Activated naive CD4-positive, alpha-beta T cell treated with anti-CD3 and anti-CD28 coated beads, Interleukin-2, amount 10 ng/mL, durations not matched to agents 7 days and 5 days (primary cell): ENCODE results near the gene DISP2.

Source experiments
- CTCF ChIA-PET: fragments of 350-600 bp; sonication (Branson Sonifier 250); formaldehyde crosslinking; loops from one replicate; lab custom pipeline; 2021; ENCODE audit warnings: antibody characterized with exemption; lab: Charles Lee
- DNase-seq: peaks from one replicate; pipeline ENCODE4 v3.0.0-alpha.2; 2020
- H3K27ac Mint-ChIP-seq: one replicate; pipeline ENCODE4 v1.8.0; 2021; ENCODE audit warnings: mild to moderate bottlenecking, moderate library complexity, mixed read lengths
- H3K27me3 Mint-ChIP-seq: one replicate; pipeline ENCODE4 v1.8.0; 2021; ENCODE audit warnings: mild to moderate bottlenecking, mixed read lengths
- H3K36me3 Mint-ChIP-seq: one replicate; pipeline ENCODE4 v1.8.0; 2021; ENCODE audit warnings: mixed read lengths
- H3K4me1 Mint-ChIP-seq: one replicate; pipeline ENCODE4 v1.8.0; 2021; ENCODE audit warnings: mixed read lengths
- H3K4me3 Mint-ChIP-seq: one replicate; pipeline ENCODE4 v1.8.0; 2021; ENCODE audit warnings: mild to moderate bottlenecking, moderate library complexity, mixed read lengths
- H3K9me3 Mint-ChIP-seq: one replicate; pipeline ENCODE4 v1.8.0; 2021; ENCODE audit warnings: mixed read lengths

The DISP2 gene

DNA sequence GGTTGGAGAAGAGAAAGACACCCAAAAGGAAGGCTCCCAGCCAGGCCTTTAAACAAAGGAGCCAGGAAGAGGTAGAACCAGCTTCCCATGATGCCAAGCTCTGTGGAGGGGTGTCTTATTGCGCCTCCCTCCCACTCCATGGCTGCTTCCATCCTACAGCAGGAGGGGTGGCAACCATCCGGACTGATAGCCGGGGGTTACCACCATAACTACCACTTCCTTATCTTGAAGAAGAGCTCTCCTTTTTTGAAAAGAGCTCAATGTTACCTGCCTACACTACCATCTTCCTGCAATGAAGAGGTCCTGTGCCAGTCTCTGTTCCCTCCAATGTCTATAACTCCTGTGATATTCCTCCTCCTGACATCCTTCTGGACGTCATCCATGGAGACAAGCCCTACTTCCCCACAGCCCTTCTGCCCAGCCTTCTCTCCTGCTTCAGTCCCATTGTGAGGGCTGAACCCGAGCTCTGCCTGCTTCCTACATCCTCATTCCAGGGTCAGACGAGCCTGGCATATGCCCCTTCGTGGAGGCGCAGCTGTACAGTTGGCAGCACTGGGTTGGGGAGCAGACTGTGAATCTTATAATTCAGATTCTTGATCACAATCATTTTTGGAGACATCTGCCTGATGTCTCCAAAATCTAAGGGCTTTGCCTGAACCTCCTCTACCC is 25.8 kb upstream of the DISP2 start:
- no peak overlapping the region for H3K4me3 Mint-ChIP-seq
- H3K9me3 Mint-ChIP-seq, result no peaks in the 10 kb centered on the region
- H3K4me1 Mint-ChIP-seq, result peaks cover 29% of the 10 kb centered on the region
- no peak for DNase-seq
- H3K27ac Mint-ChIP-seq, result no peak overlapping the region
- H3K36me3 Mint-ChIP-seq, result no peaks in the 10 kb centered on the region
- CTCF ChIA-PET, result interaction anchor here (1.4 to 14.2 kb wide), 3 partner anchors 8 to 19 kb away, joined by 6 to 425 read pairs (median 6); partner anchors contain the start of genes CCDC9B, INAFM2 and PLCB2
- H3K27me3 Mint-ChIP-seq, result peaks cover 17% of the 10 kb centered on the region

- H3K27ac Mint-ChIP-seq, result peak overlapping the region; percentile 9
- no peak overlapping the region for H3K4me3 Mint-ChIP-seq
- H3K36me3 Mint-ChIP-seq, result no peaks in the 10 kb centered on the region
- H3K4me1 Mint-ChIP-seq, result peaks cover 36% of the 10 kb centered on the region
- DNase-seq, result peak; percentile 62
- H3K27me3 Mint-ChIP-seq, result peaks cover 20% of the 10 kb centered on the region
- no peaks in the 10 kb centered on the region for H3K9me3 Mint-ChIP-seq
- CTCF ChIA-PET, result interaction anchor here (0.6 to 14.2 kb wide), 5 partner anchors 7 to 97 kb away, joined by 5 to 425 read pairs (median 104); partner anchors contain the start of genes INAFM2 and PLCB2
Observed at GRCh38 chr15:40333922-40334492, 24.0 kb upstream of the DISP2 start.

DNA sequence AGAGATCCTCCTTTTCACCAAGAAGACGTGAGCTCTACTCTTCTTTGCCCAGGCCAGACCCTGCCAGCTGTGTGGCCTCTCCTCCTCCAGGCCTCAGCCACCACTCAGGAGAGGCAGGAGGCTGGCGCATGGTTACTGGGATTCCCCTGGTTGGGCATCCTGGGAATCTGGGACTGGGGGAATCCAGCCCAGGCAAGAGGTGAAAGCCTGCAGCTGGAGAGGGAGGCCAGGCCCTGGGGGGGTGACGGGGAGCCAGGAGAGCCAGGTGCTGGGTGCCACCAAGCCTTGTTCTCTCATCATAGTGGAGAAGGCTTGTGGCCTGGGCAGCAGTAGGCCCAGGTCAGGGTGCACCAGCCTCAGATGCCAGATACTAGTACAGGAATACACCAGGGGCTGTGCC is 23.5 kb upstream of the DISP2 start:
- Mint-ChIP-seq H3K27ac (no peak overlapping the region), H3K4me1 (peaks cover 36% of the 10 kb centered on the region), H3K36me3 (no peaks in the 10 kb centered on the region), H3K27me3 (peaks cover 20% of the 10 kb centered on the region), H3K9me3 (no peaks in the 10 kb centered on the region), H3K4me3 (no peak overlapping the region)
- CTCF ChIA-PET, result interaction anchor here (0.6 to 14.2 kb wide), 5 partner anchors 7 to 96 kb away, joined by 5 to 425 read pairs (median 104); partner anchors contain the start of genes INAFM2 and PLCB2
- no peak for DNase-seq

DNA sequence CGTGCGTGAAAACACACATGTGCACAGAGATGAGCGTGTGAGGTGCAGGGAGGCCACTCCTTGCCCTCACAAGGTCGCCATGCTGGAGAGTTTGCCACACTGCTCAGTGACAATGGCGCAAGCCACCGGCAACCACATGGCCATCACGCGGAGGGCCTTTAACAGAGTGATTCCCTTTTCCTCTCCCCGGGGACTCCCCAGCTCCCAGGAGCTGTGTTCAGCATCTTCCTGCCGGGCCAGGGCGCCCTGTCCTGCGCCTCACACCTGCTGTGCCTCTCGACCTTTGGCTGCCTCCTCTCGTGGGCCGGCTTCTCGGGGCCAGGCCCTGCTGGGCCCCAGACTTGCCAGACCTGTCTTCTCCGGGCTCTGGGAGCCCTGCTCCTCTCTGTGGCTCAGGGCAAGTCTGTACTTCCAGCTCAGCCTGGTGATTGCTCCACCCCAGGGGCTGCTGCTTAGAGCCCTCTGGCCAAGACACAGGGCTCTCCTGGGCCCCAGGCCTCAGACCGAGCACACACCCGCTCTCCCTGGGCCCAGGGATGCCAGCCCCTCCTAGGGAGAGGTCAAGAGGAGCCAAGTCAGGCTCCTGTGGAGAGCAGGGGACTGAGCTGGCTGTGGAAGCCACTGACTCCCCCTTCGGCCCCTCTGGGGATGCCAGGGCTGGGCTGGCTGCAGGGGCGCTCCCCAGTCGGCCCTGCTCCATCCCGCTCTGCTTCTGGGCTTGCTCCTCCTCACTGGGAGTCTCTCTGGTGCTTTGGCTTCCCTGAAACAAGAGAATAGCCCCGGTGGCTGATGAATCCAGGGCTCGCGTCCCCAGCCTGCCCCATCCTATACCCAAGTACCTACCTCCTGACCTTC is 22.9 kb upstream of the DISP2 start:
- no peak for DNase-seq
- H3K4me1 Mint-ChIP-seq, result peaks cover 36% of the 10 kb centered on the region

DNA sequence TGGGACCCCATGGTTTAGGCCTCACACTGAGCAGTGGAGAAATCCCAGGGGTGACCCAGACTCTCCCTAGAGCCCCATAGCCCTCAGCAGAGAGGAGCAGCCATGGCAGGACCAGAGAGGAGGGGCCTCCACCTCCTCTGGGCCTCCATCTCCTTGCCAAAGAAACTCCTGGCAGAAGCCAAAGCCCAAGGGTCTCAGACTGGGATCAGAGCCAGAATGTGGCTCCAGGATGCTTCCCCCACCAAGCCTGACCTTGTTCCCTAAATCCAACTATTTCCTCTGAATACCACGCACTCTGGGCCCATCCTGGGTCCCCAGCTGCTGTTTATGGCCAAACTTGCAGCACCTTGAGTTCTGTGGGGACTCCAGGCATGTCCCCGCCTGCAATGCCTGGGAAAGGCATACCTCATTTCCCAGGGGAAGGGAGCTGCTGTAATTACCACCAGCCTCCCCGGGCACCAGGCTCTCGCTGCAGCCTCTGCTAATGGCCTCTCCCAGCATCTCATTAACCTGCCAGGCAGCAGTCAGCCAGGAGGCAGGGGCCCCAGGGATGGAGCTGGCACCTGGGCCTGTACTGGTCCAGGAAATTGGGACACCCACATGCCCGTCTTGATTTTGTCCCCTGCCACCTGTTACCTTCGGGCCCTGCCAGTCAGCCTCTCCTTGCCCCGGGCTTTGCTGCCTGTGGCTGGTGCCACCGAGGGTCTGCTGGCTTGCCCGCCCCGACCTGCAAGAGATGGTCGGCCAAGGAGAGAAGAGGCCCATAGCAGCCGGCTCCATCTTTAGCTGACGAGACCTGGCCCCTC is 21.9 kb upstream of the DISP2 start:
- CTCF ChIA-PET, result interaction anchor here (0.8 to 14.2 kb wide), 7 partner anchors 8 to 290 kb away, joined by 4 to 425 read pairs (median 13); partner anchors contain the start of genes INAFM2 and PLCB2
- H3K9me3 Mint-ChIP-seq, result no peaks in the 10 kb centered on the region
- H3K27ac Mint-ChIP-seq, result no peak overlapping the region
- DNase-seq, result no peak
- H3K4me3 Mint-ChIP-seq, result no peak overlapping the region
- H3K4me1 Mint-ChIP-seq, result peaks cover 36% of the 10 kb centered on the region
- H3K27me3 Mint-ChIP-seq, result peaks cover 16% of the 10 kb centered on the region
- H3K36me3 Mint-ChIP-seq, result no peaks in the 10 kb centered on the region

More for the DNA sequence above, 22.9 kb upstream of the DISP2 start:
- no peak overlapping the region for H3K27ac Mint-ChIP-seq
- H3K4me3 Mint-ChIP-seq, result no peak overlapping the region
- H3K27me3 Mint-ChIP-seq, result peaks cover 20% of the 10 kb centered on the region
- no peaks in the 10 kb centered on the region for H3K9me3 Mint-ChIP-seq
- H3K36me3 Mint-ChIP-seq, result no peaks in the 10 kb centered on the region
- CTCF ChIA-PET, result interaction anchor here (3.2 to 14.2 kb wide), 4 partner anchors 8 to 59 kb away, joined by 13 to 425 read pairs (median 156); partner anchors contain the start of genes INAFM2 and PLCB2

DNA sequence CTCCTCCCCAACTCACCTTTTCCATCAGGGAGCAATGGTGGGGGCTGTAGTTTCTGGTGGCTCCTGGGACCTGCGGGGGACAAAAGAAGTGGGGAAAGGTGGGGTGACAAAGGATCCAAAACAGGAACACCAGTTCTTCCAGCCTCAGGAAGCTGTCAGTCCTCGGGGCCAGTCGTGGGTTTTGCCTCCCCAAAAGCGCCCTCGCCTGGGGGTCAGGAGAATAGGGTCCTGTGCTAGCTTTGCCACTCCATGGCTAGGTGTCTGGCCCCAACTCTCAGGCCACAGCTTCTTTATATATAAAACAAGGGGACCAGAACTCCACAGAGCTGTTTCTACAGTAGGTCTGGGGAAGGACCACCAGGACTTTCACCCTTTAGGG is 21.3 kb upstream of the DISP2 start:
- Mint-ChIP-seq H3K4me1 (peaks cover 36% of the 10 kb centered on the region), H3K27me3 (peaks cover 14% of the 10 kb centered on the region), H3K9me3 (no peaks in the 10 kb centered on the region), H3K4me3 (no peak overlapping the region), H3K27ac (no peak overlapping the region), H3K36me3 (no peaks in the 10 kb centered on the region)
- DNase-seq, result no peak
- CTCF ChIA-PET, result interaction anchor here (0.6 to 14.2 kb wide), 9 partner anchors 8 to 291 kb away, joined by 3 to 425 read pairs (median 5); partner anchors contain the start of genes BMF, INAFM2 and PLCB2

DNA sequence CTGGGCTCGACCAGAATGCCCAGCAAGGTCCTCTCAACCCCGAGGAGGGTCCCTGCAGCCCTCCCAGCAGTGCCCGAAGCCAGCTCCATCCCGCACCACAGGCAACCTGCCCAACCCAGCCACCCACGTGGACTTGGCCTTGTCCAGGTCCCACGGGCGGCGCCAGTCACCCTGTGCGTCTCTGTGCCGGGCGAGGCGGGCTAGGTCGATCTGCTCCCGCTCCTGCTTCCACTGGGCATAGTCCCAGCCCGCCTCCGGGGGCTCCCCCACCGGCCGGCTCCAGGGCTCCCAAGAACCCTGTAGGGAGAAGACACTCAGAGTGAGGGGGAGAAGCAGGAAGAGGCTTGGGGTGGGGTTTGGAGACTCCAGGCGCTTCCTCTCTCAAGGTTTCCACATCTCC is 20.4 kb upstream of the DISP2 start:
- Mint-ChIP-seq H3K27me3 (peaks cover 11% of the 10 kb centered on the region), H3K4me3 (no peak overlapping the region), H3K27ac (no peak overlapping the region), H3K36me3 (no peaks in the 10 kb centered on the region), H3K4me1 (peaks cover 33% of the 10 kb centered on the region), H3K9me3 (no peaks in the 10 kb centered on the region)
- CTCF ChIA-PET, result interaction anchor here (0.6 to 14.2 kb wide), 29 partner anchors 11 to 299 kb away, joined by 3 to 425 read pairs (median 4); partner anchors contain the start of genes DISP2, INAFM2 and PLCB2
- DNase-seq, result no peak

DNA sequence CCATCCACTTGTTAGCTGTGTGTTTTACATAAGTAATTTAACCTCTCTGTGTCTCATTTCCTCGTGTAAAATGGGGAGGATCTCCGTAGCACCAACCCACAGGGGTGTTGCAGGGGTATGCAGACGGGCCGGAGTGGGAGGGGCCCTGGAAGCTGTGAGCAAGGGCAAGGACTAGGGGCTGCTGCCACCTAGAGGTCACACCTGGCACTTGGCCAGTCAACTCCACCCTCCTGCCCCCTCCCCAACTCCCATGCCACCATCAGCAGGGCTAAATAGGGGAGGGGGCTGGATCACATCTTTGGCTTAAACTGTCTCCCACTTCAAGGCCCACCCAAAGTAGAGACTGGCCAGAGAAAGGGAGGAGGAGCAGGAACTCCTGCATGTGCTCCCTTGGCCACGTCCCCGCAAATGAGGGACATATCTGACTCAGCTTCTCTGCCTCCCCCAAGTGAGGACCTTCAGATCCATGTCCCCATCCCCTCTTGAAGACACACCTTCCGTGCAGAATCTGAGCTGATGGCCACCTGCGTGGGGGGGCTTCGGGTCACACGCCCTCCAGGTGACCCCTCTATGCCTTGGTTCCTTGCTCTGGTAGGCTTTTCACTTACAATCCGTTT is 19.9 kb upstream of the DISP2 start:
- CTCF ChIA-PET, result interaction anchor here (0.6 to 14.2 kb wide), 30 partner anchors 11 to 300 kb away, joined by 3 to 425 read pairs (median 4); partner anchors contain the start of genes DISP2, INAFM2 and PLCB2
- DNase-seq, result peak; percentile 87
- Mint-ChIP-seq H3K4me1 (peaks cover 27% of the 10 kb centered on the region), H3K9me3 (no peaks in the 10 kb centered on the region), H3K27ac (peak overlapping the region; percentile 33), H3K27me3 (peaks cover 7% of the 10 kb centered on the region), H3K4me3 (no peak overlapping the region), H3K36me3 (no peaks in the 10 kb centered on the region)

- H3K4me1 Mint-ChIP-seq, result peaks cover 20% of the 10 kb centered on the region
- H3K27ac Mint-ChIP-seq, result no peak overlapping the region
Observed at GRCh38 chr15:40338921-40339620, 18.9 kb upstream of the DISP2 start.

DNA sequence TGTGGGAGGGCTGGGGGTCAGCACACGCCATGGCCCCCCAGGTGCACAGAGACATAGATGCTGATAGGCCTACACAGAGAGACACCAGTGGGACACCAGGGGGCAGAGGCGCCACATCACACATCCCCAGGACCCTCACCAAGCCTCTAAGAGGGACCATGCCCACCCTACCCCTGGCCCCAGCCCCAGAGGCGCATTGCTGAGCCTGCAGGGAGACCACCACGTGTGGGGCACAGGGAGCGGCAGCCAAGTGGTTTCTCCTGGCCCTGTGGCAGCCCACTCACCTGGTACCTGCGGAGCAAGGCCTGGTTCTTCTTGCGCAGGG is 18.4 kb upstream of the DISP2 start:
- peaks cover 15% of the 10 kb centered on the region for H3K4me1 Mint-ChIP-seq
- H3K27me3 Mint-ChIP-seq, result peaks cover 7% of the 10 kb centered on the region
- H3K36me3 Mint-ChIP-seq, result no peaks in the 10 kb centered on the region
- CTCF ChIA-PET, result interaction anchor here (2.3 to 14.2 kb wide), 6 partner anchors 13 to 82 kb away, joined by 12 to 425 read pairs (median 128); partner anchors contain the start of genes INAFM2 and PLCB2
- no peaks in the 10 kb centered on the region for H3K9me3 Mint-ChIP-seq
- H3K4me3 Mint-ChIP-seq, result no peak overlapping the region
- H3K27ac Mint-ChIP-seq, result no peak overlapping the region
- no peak for DNase-seq

More at GRCh38 chr15:40338921-40339620, 18.9 kb upstream of the DISP2 start:
- no peaks in the 10 kb centered on the region for H3K9me3 Mint-ChIP-seq
- H3K36me3 Mint-ChIP-seq, result no peaks in the 10 kb centered on the region
- CTCF ChIA-PET, result interaction anchor here (1.2 to 14.2 kb wide), 10 partner anchors 12 to 122 kb away, joined by 4 to 425 read pairs (median 12); partner anchors contain the start of genes INAFM2 and PLCB2
- H3K27me3 Mint-ChIP-seq, result peaks cover 7% of the 10 kb centered on the region
- no peak overlapping the region for H3K4me3 Mint-ChIP-seq
- no peak for DNase-seq

DNA sequence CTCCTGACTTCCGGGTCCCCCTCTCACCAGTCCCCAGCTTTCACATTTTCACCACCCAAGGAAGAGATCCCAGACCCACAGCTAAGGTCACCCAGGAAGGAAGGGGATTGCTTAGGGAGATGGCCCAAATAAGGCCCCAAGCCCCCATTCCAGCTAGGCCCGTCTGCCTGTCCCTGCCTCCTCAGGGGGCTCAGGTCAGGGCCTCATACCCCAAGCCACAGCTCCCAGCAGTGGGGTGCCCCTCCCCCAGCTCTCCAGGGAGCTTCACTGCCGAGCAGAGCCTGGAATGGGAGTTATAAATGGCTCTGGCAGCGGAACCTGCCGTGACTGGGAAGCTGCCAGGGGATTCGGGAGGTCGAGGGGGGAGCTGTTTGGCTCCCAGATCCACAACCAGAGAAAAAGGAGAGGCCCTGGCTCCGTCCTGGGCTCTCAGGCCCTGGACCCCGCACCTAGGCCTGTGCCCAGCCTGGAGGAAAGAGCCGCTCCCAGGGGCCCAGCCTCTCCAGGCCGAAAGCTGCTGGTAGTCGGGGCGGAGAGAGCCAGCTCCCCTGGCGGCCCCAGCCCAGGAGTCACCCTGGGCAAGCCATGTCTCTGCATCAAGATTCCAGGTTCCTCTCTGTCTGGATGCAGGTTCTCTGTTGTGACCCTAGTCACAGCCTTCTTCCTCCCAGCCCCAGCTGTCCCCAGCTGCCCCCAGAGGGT is 17.8 kb upstream of the DISP2 start:
- Mint-ChIP-seq H3K4me3 (no peak overlapping the region), H3K36me3 (no peaks in the 10 kb centered on the region), H3K27ac (no peak overlapping the region), H3K4me1 (peaks cover 11% of the 10 kb centered on the region), H3K9me3 (no peaks in the 10 kb centered on the region), H3K27me3 (peaks cover 7% of the 10 kb centered on the region)
- DNase-seq, result no peak
- CTCF ChIA-PET, result interaction anchor here (0.5 to 14.2 kb wide), 8 partner anchors 8 to 175 kb away, joined by 3 to 425 read pairs (median 58); partner anchors contain the start of genes INAFM2 and PLCB2
